DMS153 (cell line): ENCODE results near the gene OLIG1.

Source experiments
- DNase-seq: peaks from one replicate; lab custom pipeline; 2025; lab: John Stamatoyannopoulos, UW

Gene OLIG1

DNA sequence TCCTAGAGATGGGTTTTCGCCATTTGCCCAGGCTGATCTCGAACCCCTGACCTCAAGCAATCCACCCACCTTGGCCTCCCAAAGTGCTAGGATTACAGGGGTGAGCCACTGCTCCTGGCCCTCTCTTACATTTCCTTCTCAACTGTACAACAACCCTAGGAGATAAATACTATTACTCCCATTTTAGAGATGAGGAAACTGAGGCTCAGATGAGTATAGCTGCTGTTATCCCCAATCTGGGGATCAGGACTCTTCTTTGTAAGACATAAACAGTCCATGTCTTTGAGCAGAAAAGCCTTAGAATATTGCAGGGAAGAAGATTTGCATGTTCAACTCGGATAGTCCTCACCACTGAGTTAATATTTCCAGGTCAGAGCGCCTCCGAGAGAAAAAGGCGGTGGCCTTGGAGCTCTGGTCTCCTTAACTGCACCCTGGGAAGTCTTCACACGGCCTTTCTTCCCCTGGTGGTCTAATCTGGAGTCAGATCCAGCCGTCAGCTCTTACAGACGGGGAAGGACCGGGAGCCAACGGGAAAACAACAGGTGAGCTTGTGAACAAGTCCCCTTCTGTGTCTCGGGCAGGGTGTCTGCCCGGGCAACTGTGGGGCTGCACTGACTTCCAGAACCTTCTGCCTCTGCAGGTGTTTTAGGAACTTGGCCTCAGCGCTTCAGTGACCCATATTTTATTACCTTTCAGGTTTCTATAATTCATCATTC, 5.9 kb upstream of the OLIG1 start:
- no peak for DNase-seq

DNA sequence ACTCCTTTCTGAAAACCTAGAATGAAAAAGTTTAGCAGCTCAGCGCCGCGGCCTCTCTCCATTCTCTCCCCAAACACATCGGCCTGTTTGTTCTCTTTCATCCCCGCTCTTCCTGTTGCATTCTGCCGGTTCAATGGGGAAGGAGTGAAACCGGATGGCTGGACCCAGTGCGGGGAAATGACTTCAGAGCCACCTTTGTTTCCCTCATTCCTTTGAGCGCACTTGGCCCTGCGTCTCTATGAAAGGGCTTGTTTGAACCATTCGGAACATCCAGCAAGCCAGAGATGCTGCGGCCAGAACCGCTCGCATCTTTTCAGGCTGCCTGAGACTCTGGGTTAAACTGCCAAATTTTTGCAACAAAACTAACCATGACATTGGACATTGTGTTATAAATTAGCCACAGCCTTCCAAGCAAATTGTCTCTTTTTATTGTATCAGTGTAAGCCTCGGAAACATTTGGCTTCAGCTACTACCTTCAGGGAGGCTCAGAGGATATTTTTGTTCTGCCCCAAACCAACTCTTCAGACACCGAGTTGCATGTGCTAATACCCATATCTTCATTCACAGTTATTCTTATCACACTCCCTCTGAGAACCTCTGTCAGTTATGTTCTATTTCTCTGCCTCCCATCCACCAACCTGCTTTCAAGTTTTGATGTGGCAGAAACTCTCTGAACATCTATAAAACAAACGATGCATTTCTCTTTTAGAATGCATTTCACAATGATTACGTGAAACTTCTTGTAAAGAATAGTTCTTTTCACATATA, 5.1 kb upstream of the OLIG1 start:
- no peak for DNase-seq

GRCh38 chr21:33067043-33067442, 2.9 kb upstream of the OLIG1 start:
- no peak for DNase-seq

DNA sequence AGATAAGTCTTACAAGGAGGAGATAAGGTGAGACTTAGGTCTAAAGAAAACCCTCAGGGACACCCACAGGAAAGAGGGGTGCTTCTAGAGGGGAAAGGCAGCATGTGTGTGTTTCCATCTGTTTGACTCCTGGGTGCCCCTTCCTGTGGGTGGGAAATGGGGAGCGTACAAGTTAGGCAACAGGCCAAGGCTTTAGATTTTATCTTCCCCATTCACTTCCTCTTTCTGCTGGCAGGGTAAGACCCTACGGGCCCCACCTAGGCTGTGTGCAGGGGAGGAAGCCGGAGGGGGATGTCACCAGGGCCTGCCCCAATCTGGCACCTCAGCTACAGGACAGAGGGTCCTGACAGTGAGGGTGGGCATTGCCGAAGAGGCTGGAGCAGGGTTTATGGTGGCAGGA, 2.5 kb upstream of the OLIG1 start:
- no peak for DNase-seq

DNA sequence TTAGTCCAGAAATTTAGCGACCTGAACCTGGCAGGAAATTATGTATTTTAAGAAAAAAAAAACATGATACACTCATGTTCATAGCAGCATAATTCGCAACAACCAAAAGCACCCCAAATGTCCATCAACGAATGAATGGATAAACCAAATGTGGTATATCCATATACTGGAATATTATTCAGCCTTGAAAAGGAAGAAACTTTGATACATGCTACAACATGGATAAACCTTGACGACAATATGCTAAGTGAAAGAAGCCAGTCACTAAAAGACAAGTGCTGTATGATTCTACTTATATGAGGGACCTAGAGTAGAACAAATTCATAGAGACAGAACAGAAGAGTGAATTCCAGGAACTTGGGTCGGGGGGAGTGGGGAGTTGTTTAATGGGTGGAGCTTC, 698 bp upstream of the OLIG1 start:
- DNase-seq: no peak

DNA sequence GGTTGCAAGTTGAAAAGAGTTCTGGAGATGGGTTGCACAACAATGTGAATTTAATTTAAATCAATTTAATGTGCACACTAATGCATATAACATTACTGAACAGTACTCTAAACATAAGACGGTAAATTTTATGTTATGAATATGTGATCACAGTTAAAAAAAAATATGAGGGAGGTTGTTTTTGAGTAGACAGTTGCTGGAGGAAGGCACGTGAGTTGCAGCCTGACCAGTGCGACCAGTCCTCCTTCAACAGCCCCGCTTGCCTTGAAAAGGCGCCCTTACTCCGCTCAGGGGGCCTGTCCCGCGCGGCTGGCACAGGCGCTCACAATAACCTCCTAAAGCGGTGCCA, 322 bp upstream of the OLIG1 start:
- DNase-seq: no peak

GRCh38 chr21:33070744-33070997, 730 bp downstream of the OLIG1 start:
- DNase-seq: no peak

GRCh38 chr21:33070998-33071769, 1.2 kb downstream of the OLIG1 start:
- DNase-seq: no peak

GRCh38 chr21:33071770-33072306, 1.9 kb downstream of the OLIG1 start:
- DNase-seq: no peak

- no peak for DNase-seq
Measured at GRCh38 chr21:33073636-33074035, 3.7 kb downstream of the OLIG1 start.

DNA sequence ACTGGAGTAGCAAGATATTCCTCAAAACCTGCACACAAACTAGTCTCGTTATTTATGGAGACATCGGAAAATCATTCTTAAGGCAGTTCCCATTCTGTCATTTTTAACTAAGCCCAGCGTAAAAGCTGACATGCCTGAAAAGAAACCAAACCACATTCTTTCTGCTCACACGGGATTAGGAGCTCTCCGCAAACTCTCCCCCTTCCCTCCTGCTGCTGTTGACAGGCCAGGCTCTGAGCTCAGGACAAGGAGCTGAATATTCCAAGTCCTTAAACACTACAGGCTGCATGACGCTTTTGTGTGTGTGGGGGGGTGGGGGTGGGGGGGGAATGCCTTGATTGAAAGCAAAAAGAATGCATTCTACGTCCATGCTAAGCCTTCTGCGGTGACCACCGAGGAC, 5.2 kb downstream of the OLIG1 start:
- no peak for DNase-seq

DNA sequence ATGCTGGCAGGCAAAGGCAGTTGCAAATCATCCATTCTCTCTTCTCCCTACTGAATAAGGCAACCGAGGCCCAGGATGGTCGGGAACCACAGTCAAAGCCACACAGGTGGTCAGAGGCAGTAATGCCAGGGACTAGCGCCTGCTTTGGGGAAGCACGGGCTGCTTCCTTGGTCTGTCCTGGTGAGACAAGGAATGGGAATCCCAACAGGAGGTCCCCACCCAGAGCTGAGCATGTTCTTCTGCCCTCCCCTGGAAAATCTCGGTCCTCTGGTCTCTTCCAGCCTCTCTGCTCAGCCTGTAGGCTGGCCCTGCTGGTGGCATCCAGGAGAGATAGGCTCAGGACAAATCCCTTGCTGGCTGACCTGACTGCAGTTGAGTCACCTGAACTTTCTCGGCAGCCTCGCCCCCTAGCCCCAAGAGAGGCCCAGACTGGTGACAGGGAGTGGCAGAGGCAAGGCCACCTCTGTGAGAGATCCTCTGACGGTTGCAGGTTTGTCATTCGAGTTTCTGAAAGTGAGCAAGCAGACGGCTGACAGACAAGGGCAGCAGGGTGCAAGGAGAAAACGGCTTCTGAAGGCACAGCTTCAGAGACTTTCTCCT, 5.8 kb downstream of the OLIG1 start:
- DNase-seq: no peak

DNA sequence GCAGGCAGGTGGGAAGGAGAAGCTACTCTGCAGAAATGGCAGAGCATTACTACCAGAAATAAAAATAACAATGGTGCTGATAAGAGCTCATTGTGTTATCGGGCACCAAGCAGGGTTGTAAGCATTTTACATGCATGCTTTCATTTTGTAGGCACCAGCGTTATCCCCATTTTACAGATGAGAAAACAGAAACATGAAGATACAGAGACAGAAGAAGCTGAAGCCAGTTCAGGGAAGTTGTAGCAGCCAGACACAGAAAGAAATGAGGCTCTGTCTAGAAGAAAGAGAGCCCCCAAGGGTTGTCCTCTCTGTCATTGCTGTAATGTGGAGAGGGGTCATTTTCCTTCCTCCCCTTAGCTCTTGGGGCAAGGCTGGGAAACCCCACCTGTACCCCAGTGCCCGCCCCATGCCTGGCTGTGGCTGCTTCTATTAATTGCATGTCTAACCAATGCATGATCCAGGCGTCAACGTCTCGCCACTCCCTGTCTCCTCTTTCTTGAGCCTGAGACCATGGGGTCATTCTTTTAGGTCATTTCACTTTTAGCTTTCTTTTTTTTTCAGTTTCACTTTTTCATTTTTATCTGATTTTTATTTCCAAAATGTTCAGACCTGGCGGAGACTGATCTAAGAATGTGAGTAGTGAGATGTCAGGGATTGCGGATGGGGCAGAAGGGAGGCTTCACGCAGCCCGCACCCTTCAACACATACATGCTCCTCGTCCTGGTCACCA, 6.8 kb downstream of the OLIG1 start:
- no peak for DNase-seq

DNA sequence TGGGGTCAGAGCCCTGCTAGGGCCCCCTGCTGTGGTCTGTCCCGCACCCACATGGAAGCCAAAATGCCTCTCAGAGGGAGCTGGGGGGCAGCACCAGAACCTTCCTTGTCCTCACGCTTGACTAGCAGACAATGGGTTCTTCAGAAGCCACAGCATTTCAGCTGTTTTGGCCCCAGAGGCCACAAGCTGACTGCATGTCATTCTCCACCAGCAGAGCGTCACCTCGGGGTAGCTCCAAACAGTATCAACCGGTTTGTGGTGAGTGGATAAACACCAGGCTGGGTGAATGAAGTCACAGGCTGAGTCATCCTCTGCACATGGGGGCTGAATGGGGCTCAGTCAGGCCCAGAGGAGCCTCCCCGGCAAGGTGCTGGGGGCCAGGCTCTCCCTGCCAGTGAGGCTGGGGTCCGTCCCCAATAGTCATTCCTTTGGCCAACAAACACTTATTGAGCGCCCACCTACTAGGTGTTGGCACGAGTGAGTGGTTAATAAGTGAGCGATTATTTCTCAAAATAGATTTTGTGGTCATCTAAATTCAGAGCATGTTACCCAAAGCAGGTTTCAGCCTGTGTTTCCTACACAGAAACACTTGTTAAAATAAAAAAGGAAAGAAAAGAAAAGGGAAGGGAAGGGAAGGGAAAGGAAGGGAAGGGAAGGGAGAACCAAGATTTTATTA, 9.1 kb downstream of the OLIG1 start:
- DNase-seq: no peak

- DNase-seq: no peak
Measured at GRCh38 chr21:33080376-33080775, 10.4 kb downstream of the OLIG1 start.

GRCh38 chr21:33080776-33081175, 10.8 kb downstream of the OLIG1 start:
- no peak for DNase-seq

DNA sequence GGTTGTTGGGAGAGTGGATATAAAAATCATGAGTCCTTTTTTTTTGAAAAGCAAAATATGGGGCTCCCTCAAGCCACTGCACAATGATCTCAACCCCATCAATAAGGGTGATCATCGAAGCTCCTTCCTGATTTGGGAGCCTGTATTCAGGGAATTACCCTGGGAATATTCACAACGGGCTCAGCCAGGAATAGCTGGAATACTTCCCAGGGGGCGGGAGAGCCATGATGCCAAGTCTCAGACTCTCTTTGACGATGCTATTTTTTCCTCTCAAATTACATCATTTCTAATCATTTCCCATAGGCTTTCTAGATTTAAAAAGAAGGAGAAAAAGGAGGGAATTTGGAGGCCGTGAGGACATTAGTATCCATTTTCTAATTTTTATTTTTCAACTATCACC, 18.4 kb downstream of the OLIG1 start:
- DNase-seq: no peak

GRCh38 chr21:33089395-33090119, 19.6 kb downstream of the OLIG1 start:
- no peak for DNase-seq

GRCh38 chr21:33096426-33096825, 26.5 kb downstream of the OLIG1 start:
- DNase-seq: no peak

DNA sequence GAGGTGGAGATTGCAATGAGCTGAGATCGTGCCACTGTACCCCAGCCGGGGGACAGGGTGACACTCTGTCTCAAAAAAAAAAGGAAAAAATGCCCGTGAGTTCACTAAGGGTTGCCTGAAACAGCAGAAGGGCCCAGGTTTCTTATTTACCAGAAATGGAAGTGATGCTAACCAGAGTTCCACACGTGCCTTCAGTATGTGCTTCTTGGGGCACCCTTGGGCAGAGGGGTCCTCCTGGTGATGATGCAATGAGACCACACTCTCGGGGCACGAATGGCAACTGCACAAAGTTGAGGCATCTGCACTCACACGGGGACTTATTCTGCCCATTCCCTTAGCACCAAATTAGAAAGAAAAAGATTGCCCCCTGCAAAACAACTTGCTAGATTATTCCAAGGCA, 29.2 kb downstream of the OLIG1 start:
- no peak for DNase-seq
